ENCODE results near the gene RBMS1.

Gene RBMS1

DNA sequence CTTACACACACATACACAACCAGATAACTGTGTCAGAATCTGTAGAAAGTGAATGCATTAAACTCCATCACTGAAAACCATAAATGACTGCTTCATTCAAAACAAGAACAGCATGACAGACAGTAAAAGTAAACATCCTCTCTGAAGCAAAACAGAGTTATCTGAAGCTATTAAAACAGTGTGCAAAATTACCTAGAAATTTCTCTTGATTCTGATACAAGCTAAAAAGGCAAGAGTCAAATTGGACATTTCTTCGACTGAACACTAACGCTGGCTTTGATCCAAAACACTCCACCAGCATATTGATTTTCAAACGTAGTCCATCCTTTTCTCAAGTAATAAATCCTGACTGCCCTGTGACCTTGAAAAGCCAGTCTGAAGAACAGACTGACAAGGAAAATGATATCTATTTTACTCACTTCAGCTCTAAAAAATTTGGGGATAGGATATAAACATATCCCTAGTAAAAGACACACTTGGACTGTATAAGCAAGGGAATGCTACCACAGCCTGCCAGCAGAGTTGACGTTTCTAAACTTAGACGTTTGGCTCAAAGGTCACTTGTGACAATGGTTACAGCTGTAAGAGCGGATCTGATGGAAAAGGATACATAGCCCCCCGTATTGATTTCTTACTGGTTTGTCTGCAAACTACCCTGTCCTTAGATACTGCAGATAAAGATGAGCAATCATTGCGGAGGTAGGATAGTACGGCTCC lies 164.6 kb downstream of the RBMS1 start:
- TF ChIP-seq, protein P1, sequence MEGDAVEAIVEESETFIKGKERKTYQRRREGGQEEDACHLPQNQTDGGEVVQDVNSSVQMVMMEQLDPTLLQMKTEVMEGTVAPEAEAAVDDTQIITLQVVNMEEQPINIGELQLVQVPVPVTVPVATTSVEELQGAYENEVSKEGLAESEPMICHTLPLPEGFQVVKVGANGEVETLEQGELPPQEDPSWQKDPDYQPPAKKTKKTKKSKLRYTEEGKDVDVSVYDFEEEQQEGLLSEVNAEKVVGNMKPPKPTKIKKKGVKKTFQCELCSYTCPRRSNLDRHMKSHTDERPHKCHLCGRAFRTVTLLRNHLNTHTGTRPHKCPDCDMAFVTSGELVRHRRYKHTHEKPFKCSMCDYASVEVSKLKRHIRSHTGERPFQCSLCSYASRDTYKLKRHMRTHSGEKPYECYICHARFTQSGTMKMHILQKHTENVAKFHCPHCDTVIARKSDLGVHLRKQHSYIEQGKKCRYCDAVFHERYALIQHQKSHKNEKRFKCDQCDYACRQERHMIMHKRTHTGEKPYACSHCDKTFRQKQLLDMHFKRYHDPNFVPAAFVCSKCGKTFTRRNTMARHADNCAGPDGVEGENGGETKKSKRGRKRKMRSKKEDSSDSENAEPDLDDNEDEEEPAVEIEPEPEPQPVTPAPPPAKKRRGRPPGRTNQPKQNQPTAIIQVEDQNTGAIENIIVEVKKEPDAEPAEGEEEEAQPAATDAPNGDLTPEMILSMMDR (IDR thresholded peaks at IDR 0.05; ENCODE audit: low read depth, low read length, missing control alignments), result no peak
- H3K4me3 ChIP-seq (replicated peaks; ENCODE audit: low read depth, low read length), result no peak overlapping the region
- no peak for DNase-seq (ENCODE audit: extremely low read depth, low read depth)

DNA sequence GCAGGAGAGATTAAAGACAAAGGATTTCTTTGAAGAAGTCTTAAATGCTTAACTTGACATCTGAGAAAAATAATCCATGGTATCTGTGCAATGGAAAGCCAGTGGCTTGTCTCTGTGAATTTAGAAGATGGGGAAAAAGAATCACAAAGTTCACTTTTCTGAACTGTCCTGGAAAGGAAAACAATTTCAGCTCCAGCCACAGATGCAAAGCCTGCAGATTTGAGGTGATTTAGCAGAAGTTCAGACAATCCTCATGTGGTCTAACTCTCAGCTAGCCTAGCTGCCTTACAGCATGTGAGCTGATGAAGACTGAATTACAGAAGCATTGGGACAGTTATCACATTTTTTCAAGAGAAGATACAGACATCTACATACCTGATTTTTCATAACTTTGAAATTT lies 166.8 kb downstream of the RBMS1 start:
- no peak overlapping the region for H3K4me3 ChIP-seq (replicated peaks; ENCODE audit: low read depth, low read length)
- no peak for DNase-seq (ENCODE audit: extremely low read depth, low read depth)
- TF ChIP-seq, protein P1 (IDR thresholded peaks at IDR 0.05; ENCODE audit: low read depth, low read length, missing control alignments), result no peak

DNA sequence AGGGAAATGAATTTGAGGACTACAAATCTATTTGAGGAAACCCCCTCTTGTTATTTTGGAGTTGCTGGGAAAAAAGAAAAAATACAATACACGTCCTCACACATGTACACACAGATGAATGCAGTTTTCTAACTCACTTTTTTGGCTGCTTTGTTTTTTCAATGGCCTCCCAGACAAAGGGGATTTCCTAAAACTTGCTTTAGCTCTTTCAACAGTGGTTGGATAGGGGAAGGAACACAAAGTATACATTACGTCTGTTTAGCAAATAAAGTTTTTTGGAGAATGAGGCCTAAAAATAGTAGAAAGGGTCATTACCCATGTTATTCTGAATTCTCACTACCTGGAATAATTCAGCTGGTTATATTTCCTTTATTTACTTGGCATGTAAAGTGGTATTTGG lies 168.2 kb downstream of the RBMS1 start:
- no peak overlapping the region for H3K4me3 ChIP-seq (replicated peaks; ENCODE audit: low read depth, low read length)
- no peak for DNase-seq (ENCODE audit: extremely low read depth, low read depth)
- TF ChIP-seq, protein P1 (IDR thresholded peaks at IDR 0.05; ENCODE audit: low read depth, low read length, missing control alignments), result no peak

DNA sequence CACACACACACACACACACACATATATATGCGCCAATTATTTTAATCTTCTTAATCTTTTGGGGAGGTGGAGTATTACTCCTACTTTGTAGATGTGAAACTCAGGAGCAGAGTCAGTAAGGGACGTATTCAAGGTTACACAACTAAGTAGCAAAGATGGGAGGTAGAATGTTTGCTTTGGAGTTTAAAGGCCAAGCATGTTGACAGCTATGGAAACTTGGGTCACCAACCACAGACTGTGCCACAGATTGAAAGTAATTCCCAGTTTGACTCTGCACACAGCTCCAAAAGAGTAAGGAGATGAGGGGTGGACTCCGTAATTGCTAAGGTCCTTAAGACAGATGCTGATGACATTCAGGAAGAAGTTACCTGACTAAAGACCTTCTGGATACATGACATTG lies 168.7 kb downstream of the RBMS1 start:
- DNase-seq (ENCODE audit: extremely low read depth, low read depth), result no peak
- H3K4me3 ChIP-seq (replicated peaks; ENCODE audit: low read depth, low read length), result no peak overlapping the region
- TF ChIP-seq, protein P1 (IDR thresholded peaks at IDR 0.05; ENCODE audit: low read depth, low read length, missing control alignments), result no peak

DNA sequence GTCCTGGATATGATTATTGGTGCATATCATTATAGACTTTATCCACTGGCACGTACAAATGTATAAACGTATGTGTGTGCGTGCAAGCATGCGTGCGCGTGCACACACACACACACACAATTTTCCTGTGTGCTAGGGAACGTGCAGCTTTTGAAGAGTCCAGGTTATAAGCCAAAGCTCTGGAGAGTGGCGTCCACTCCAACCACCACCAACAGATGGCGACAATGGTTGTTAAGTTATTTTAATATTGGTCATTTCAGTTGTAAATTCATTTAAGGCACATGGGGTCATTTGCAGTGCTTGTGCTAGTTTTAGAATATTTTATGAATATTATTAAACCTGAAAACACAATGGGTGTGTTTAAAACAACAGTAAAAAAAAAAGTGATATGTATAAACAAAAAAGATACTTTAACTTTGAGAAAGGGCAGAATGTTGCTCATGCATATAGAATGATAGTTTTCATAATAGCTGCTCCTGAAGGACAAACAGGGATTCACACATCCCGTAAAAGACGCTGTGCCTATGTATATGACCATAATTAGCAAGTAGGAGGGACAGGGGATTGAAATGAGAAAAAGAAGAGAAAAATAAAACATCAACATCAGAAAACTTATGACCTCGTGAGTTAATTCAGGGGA lies 169.3 kb downstream of the RBMS1 start:
- TF ChIP-seq, protein P1 (IDR thresholded peaks at IDR 0.05; ENCODE audit: low read depth, low read length, missing control alignments), result peak; percentile 71
- H3K4me3 ChIP-seq (replicated peaks; ENCODE audit: low read depth, low read length), result no peak overlapping the region
- DNase-seq (ENCODE audit: extremely low read depth, low read depth), result no peak

DNA sequence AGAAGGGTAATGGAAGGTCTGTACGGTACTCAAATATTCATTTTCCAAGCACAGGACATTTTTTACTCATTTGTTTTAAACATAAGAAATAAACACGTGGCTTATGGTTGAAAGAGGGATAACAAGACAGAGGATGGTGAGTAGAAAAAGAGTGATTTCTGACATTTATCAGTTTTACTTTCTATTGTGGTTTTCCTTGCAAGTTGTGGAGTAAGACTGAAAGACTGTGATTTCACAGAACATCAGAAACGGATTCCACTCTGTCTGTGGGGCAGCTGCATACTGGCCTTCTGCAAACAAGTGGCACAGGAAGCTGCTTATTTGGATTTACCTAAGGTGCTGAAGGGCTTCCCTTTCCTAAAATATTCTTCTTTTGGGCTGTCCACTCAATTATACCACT lies 171.3 kb downstream of the RBMS1 start:
- DNase-seq (ENCODE audit: extremely low read depth, low read depth), result no peak
- TF ChIP-seq, protein P1 (IDR thresholded peaks at IDR 0.05; ENCODE audit: low read depth, low read length, missing control alignments), result no peak
- H3K4me3 ChIP-seq (replicated peaks; ENCODE audit: low read depth, low read length), result no peak overlapping the region

Data from HFF-Myc (cell line).